NCI-H128 (cell line): ENCODE results near the gene MTHFR.

Experiments used
- DNase-seq: peaks from one replicate; lab custom pipeline; 2025; ENCODE audit not compliant: unreplicated experiment; lab: John Stamatoyannopoulos, UW

The MTHFR gene

GRCh38 chr1:11805422-11806306 is at the start of gene MTHFR, which contains the start of gene CLCN6:
TSS of gene MTHFR (minus strand) at chr1:11805964. CDS start at chr1:11803116, 2,848 bp downstream.
TSS of gene CLCN6 (plus strand) at chr1:11806191. CDS start at chr1:11806263, 72 bp downstream.
- DNase-seq: peak; percentile 99

GRCh38 chr1:11855430-11855829 is 49.7 kb upstream of the MTHFR start:
- no peak for DNase-seq

GRCh38 chr1:11854519-11854918 is 48.8 kb upstream of the MTHFR start:
- no peak for DNase-seq

GRCh38 chr1:11851180-11851579 is 45.4 kb upstream of the MTHFR start:
- DNase-seq: no peak

GRCh38 chr1:11850156-11850555 is 44.4 kb upstream of the MTHFR start:
- DNase-seq: no peak

GRCh38 chr1:11848373-11848700 is 42.6 kb upstream of the MTHFR start:
- no peak for DNase-seq

GRCh38 chr1:11847667-11848372 is 42.1 kb upstream of the MTHFR start, which contains the start of gene NPPA:
TSS of gene NPPA (minus strand) at chr1:11847783. CDS start at chr1:11847684, 99 bp downstream.
- peak; percentile 88 for DNase-seq

GRCh38 chr1:11845641-11846335 is 40.0 kb upstream of the MTHFR start:
- no peak for DNase-seq

GRCh38 chr1:11842154-11843041 is 36.6 kb upstream of the MTHFR start:
- no peak for DNase-seq

- DNase-seq: no peak
Measured at GRCh38 chr1:11841245-11842153, 35.7 kb upstream of the MTHFR start.

- DNase-seq: no peak
Measured at GRCh38 chr1:11839727-11840705, 34.3 kb upstream of the MTHFR start.

GRCh38 chr1:11838349-11839272 is 32.8 kb upstream of the MTHFR start:
- peak; percentile 48 for DNase-seq

- no peak for DNase-seq
Measured at GRCh38 chr1:11837767-11838348, 32.1 kb upstream of the MTHFR start.

- DNase-seq: no peak
Measured at GRCh38 chr1:11836955-11837766, 31.4 kb upstream of the MTHFR start.

- no peak for DNase-seq
Measured at GRCh38 chr1:11835441-11836225, 29.9 kb upstream of the MTHFR start.
